NCI-H748 (cell line): ENCODE measurements around the gene SPIRE2.
"Not testable (repeated sequence)": the region's sequence is repeated elsewhere in the genome, so short reads cannot be mapped to it uniquely, and the experiment has no call there.

Source experiments
- DNase-seq: peaks from one replicate; lab custom pipeline; 2025; ENCODE audit not compliant: unreplicated experiment; lab: John Stamatoyannopoulos, UW

SPIRE2 gene

DNA sequence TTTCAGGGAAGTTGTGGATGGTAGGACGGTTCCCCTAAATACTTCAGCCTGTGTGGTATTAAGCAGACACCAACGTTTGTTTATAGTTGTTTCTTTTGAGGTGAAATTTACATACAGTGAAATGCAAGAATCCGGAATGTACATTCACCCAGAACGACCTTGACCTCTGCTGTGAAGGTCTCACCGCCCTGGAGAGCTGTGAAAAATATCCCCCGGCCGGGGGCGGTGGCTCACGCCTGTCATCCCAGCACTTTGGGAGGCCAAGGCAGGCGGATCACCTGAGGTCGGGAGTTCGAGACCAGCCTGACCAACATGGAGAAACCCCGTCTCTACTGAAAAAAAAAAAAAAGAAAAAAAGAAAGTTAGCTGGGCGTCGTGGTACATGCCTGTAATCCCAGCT is 8.2 kb downstream of the SPIRE2 start:
- DNase-seq, result not testable (repeated sequence)

DNA sequence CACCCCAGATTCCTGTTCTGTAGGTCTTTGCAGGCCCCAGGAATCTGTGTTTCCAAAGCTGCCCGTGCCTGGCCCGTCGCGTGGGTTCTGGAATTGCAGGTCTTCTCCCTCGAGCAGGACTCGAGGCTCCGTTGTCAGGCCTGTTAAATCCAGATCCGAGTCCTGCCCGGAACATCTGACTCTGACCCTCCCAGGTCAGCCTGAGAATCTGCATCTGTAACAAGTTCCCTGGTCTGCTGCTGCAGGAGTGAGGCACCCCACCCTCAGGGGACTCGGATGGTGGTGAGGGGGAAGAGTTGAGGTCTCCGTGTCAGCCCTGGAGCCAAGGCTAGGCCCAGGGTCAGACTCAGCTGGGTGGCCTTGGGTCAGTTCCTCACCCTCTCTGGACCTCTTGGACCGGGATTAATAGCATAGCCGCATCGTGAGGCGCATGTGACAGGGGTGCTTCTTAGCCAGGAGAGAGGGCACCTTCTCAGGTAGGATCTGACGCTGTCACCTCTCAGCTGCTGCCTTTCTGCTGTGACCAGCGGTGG is 8.8 kb downstream of the SPIRE2 start:
- DNase-seq, result no peak

DNA sequence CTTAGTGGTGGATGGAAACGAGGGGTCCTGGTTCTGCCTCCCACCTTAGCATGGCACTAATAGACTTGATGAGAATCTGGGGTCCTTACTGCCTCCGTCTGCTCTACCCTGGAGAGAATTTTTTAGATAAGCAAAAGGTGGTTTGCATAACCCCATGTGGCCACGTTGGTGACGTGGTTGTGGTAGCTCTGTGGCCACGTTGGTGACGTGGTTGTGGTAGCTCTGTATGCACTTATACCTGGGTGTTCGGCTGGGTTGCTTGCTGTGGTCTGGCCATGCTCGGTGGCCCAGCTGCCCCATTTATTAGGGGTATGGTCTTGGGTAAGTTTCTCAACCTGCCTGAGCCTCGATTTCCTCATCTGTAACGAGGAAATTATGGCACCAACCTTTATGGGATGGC is 13.0 kb downstream of the SPIRE2 start:
- no peak for DNase-seq

DNA sequence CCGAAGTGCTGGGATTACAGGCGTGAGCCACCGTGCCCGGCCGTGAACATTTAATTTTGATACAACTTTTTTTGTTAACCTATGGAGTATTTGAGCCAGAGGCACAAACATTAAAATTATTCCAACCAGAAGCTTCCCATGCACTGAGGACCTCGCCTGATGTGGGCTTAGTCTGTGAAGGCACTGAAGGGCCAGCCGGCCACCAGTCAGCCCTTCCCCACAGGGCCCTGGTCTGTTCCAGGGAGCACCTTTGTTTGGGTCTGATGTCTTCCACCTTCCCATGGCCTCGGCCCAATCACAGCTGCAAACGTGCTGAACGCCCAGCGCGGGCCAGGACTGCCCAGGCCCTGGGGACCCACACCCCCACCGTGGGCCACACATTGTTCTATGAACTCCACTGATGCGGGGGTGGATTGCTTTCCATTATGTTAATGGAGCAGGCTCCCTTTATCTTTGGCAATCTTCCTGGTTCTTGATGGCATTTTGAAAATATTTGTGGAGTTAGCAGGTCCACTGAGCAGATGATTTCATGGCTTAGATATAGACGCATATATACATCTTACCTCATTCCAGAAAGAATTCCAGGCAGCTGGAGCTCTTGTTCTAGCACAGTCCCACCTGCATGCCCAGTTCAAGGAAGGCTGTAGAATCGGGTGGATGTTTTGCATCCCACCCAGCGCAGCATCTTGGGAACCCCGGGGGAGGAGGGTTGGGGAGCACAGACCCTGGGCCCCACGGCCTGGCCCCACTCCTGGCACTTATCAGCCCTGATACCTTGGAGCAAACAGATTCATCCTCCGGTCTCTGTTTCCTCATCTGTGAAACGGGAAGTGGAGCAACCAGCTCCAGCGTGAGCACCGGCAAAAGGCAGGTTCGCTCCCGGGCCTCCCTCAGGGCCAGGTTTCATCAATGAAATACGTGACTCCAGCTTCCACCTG is 14.5 kb downstream of the SPIRE2 start:
- no peak for DNase-seq

DNA sequence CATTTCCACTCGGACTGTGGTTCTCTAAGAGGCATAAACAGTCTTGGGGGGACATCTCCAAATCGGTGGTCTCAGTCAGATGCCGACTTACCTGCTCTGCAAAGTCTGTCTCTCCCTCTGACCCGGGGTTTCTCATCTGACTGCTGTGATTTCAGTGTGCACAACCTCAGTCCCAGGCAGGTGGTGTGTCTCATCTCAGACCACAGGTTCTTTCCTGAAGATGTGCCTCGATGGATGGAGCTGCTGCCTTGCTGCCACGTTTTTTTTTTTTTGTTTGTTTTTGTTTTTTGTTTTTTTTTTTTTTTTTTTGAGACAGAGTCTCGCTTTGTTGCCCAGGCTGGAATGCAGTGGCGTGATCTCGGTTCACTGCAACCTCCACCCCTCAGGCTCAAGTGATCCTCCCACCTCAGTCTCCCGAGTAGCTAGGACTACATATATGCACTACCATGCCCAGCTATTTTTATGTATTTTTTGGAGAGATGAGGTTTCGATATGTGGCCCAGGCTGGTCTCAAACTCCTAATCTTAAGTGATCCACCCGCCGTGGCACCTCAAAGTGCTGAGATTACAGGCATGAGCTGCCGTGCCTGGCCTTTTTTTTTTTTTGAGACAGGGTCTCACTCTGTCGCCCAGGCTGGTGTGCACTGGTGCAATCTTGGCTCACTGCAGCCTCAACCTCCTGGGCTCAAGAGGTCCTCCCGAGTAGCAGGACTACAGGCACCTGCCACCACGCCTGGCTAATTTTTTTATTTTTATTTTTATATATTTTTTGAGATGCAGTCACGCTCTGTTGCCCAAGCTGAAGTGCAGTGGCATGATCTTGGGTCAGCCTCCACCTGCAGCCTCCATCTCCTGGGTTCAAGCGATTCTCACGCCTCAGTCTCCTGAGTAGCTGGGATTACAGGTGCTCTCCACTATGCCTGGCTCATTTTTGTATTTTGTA is 15.4 kb downstream of the SPIRE2 start:
- no peak for DNase-seq

DNA sequence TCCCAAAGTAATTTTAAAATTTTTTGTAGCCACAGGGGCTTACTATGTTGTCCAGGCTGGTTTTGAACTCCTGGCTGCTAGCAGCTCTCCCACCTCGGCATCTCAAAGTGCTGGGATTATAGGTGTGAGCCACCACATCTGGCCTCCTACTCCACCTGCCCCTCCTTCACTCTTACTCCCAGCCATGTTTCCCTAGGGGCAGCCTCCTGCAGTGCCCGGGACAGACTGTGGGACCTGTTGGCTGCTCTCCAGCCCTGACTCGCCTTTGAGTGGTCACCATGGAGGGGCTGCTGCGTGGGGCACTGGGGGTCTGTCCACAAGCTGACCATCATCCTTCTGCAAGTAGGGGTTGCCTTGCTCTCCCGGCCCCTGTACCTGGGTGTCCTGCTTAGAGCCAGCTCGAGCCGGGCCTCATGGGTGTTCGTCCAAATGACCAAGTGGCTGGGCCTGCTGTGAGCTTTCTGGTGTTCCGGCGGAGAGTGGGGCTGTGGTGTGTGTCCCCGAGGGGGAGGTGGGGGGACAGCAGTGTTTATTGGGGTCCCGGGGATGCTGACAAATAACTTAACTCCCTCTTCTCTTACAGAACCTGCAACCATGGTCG is 16.6 kb downstream of the SPIRE2 start:
- DNase-seq, result no peak

DNA sequence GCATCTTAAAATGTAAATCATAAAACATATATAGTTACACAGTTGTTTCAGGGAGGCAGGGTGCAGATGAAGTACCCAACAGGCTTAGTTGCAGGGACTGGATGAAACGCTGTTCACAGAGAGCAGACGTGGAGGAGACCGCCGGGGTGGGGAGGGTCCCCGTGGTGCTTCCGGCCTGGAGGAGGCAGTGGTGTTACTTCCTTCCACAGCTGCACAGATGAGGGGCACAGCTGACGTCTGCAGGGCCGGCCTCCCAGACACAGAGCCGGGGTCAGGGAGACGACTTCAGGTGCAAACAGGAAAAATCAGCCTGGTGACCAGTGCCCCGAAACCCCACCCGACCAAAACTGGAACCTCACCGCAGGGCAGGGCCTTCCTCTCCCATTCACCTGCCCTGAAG is 17.1 kb downstream of the SPIRE2 start:
- no peak for DNase-seq

DNA sequence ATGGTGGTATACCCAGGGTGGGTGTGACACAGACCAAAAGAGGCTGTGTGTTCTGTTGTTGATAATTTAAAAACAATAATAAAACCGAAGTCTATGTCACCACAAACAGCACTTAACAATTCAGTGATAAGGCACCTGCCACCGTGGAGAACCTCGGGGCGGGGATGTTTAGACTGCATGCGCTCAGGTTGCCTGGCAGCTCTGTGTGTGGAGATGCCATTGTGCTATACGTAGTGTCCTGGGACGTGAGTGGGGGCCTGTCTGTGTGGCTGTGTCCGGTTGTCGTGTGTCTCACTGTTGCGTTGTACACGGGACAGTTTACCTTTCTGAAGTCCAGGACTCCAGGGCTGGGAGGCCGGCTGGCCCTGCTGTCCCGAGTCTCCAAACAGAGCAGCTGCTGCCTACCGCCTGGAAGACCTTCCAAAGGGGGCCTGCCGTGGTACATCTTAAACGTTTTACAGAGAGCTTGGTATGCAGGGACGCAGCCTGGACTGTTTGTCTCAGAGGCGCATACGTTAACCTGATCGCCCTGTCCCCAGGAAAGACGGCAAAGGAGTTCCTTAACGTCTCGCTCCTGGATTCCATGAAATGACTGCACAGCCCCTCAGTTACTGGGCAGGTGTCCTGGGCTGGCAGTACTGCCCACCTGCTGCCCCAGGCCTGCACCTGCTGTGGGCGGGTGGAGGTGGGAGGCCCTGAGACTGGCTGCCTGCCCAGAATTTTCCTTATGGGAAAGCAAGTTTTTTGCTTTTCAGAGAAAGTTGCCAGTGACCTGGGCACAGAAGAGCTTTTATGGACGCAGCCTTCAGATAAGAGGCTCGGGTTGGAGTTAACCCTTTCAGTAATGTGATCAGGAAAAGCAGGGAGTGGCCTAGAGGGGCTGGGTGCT is 19.0 kb downstream of the SPIRE2 start:
- DNase-seq, result peak; percentile 56

DNA sequence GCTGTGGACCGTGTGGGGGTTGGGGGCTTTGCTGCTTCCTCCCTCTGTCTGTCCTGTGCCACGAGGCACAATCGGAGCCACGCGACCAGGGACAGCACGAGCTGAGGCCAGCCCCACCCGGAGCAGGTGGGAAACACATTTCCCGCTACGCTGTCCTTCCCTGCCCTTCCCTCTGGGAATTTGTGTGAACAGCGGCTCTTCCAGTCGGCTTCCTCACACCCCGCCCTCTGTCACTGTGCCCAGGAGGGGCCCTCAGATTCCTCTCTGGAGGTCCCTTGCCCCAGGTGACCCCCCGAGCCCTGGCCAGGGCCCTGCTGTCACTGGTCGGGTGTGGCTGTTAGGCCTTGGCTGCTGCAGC is 19.6 kb downstream of the SPIRE2 start:
- peak; percentile 54 for DNase-seq

DNA sequence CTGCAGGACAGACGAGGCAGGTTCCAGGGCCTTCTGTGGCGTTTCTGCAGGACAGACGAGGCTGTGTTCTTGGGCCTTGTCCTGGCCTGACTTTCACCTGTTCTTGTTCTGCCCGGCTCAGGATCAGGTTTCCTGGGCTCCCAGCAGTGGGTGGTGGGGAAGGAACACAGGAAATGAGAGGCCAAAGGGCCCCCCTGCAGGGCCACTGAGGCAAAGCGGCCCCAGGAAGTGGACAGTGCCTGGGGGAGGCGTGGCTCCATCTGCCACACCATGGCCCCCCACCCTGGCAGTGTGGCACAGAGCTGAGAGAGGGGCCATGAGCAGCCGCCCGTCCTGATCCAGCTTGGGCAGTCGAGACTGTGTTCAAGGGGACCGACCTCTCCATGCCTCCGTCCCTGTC is 20.7 kb downstream of the SPIRE2 start:
- DNase-seq, result no peak

DNA sequence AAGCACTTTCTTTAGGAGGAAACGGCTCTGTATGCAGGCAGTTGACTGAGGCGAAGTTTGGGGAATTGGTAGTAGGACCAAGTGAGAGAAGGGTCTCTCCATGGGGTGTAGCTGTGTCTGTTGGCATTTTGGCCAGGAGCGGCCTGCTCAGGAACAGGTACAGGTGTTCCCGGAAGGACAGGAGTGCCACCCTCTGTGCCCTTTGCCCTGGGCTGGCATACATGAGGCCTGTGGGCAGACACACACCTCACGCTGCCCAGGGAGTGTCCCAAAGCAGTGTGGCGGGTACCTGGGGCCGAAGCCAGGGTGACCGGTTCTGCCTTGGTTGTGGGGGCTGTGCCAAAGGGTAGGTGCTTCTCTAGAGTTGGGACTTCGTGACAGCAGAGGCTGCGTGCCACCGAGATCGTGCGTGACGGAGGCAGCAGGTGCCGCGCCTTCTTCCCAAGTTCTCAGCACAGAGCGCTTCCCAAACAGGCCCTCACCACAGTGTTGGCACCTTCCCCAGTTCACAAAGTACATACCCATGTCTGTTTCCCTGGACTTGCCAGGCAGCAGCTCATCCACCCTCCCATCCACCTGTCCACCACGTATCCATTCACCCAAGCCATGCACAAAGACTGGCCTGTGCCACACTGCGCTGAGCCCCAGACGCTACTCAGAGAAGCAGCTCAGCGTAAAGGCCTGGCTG is 25.2 kb downstream of the SPIRE2 start:
- no peak for DNase-seq

DNA sequence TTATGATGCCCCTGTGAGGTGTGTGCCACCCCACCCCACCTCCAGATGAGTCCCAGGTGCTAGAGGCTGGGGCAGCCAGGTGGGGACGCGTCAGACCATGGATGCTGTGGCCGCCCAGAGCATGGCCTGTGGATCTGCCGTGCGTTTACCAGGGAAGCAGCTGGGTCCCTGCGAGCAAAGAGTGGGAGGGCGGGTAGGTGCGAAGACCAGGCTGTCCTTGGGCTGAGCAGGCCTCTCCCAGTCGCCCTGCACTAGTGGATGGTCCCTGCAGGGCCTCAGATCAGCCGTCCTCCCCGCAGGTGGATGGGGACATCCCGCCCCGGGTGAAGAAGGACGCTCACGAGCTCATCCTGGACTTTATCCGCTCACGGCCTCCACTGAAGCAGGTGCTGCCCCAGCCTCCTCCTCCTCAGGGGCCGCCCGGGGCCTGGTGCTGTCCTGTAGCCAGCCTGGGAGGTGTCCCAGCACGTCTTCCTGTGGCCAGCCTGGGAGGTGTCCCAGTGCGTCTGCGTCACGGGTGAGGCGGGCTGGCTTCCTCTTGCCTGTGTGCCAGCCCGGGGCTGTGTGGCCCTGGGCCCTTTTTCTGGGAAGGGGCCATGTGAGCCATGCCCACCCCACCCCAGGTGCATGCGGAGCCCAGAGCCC is 27.1 kb downstream of the SPIRE2 start:
- no peak for DNase-seq

DNA sequence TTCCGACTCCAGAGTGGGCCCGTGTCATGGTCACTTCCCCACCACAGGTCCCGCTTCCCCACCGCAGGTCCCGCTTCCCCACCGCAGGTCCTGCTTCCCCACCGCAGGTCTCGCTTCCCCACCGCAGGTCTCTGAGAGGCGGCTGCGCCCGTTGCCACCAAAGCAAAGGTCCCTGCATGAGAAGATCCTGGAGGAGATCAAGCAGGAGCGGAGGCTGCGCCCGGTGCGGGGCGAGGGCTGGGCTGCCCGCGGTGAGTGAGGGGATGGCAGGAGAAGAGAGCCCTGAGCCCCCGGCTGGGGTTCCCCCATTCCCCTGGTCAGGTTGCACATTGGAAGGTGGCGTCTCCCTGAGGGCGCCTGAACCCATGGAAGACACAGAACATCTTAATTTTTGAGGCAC is 27.7 kb downstream of the SPIRE2 start:
- DNase-seq, result no peak

DNA sequence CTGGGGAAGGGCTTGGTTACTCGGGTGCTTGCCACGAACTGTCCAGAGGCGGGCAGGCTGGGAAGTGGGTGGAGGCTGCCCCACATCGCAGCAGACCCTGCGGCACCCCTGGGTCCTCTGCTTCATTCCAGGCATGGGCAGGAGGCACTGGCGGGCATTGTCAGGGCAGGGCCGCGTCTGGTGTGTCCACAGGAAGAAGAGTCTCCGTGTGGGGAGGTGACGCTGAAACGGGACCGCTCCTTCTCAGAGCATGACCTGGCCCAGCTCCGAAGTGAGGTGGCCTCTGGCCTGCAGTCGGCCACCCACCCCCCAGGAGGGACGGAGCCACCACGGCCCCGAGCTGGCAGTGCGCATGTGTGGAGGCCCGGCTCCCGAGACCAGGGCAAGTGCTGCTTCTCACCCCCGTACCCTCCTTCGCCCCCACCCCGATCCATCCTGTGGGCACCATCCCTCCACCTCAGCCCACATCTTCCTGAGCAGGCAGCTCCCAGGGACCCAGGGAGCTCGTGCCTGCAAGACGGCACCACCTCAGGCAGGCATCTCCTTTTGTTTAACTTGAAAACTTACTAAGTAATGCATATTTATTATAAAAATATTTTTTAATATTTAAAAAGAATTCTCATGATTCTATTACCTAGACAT is 30.8 kb downstream of the SPIRE2 start:
- DNase-seq, result no peak

DNA sequence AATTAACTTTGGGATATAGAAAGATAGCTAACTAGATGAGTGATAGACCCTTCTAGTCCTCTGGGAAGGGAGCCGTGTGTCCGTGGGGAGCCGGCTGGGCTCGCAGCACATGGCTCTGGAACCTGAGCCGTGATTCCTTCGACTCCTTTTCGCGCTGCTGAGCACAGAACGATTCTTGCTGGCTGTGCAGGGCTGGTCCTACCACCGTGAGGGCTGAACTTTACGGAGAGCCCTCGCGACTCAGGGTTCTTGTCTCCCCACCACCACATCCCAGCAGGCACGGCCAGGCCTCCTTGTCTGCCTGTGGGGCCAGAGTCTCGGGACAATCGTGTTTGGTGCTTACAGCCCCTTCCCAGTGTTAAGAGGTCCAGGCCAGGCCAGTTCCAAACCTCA is 31.3 kb downstream of the SPIRE2 start:
- DNase-seq, result no peak

DNA sequence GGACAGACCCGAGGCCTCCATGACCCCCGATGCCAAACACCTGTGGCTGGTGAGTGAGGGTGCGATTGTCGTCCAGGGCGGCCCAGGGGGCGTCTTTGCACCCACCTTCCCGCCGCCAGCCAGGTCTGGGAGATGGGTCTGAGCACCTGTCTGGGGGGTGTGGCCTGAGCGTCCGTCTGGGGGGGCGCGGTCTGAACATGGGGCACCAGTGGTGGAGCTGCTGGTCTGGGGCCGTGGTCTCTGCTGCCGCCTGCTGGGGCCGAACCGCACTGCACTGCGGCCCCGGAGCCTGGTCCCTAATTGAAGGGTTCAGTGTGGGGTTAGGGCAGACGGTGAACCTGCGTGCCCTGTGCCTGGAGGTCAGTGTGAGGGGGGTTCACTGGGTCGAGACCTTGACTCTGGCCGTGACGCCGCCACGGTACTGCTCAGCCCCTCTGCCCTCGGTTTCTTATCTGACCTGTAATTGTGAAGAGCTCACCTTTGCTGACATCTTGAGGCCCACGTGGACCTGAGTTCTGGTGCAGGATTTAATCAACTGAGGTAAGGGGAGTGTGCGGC is 32.6 kb downstream of the SPIRE2 start:
- DNase-seq, result peak; percentile 60

DNA sequence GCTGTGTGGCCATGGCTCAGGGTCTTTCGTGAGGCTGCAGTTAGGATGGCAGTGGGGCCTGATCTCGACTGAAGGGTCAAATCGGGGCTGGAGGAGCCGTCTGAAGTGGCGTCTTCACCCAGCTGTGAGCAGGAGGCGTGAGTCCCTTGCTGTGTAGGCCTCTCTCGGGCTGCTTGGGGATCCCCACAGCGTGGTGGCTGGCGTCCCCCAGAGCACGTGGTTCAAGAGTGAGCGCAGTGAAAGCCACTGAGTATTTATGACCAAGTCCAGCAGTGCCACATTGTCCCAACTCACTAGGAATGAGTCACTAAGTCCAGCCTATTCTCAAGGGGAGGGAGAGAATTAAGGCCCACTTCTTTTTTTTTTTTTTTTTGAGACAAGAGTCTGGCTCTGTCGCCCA is 33.4 kb downstream of the SPIRE2 start:
- DNase-seq, result no peak

DNA sequence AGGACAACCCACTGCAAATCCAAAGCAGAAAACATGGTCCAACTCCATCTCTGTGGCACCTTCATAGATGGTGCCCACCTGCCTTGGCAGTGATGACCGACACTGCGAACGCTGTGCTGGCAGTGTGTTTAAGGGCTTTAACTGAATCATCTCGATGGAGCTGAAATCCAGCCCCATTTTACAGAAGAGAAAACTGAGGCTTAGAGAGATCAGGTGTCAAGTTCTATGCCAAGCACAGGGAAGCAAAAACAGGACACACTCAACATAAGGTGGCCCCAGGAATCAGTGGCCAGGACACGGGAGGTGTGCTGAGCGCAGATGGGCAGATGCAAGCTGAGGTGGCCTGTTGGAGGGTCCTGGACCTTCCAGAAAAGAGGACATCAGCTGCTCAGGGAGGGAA is 34.5 kb downstream of the SPIRE2 start:
- DNase-seq, result no peak
